ENCODE data around the gene NOP53. TPM values are rescaled to one million over a fixed set of nuclear protein-coding genes. Genes with fewer than 3 reads are reported as not detected.
A peak's percentile ranks its signal among the peaks of the same experiment; 100 is the strongest.

Gene NOP53
- total and polyA plus RNA-seq, 2 donors (not counting 3 experiments of a cell fraction or from before 2014, with no cell fraction given): 119 to 150 TPM

- no TSS peak for BruUV-seq (replicated peaks)
- dilution Hi-C loops (cut with MboI; ENCODE audit: extremely low pct_ligation_motif_present, low sequenced_read_pairs): no loop called here
Measured at GRCh38 chr19:47704656-47705055, 40.7 kb upstream of the NOP53 start.

GRCh38 chr19:47707135-47707925 is 38.0 kb upstream of the NOP53 start:
- DNase-seq (ENCODE audit: low read depth, low spot score): peak; percentile 68

More at GRCh38 chr19:47704656-47705055, 40.7 kb upstream of the NOP53 start:
- DNase-seq (ENCODE audit: low read depth, low spot score) (no peak), FAIRE-seq (no peak)
- Histone ChIP-seq H2AFZ (ENCODE audit: low read depth, low read length) (no peak overlapping the region), H3K4me2 (ENCODE audit: insufficient read depth, low read length) (no peak overlapping the region), H3K27me3 (ENCODE audit: control insufficient read depth in 2 of 2, insufficient read depth in 2 of 2, low read length in 2 of 2) (no peaks in the 10 kb centered on the region), H3K36me3 (ENCODE audit: control insufficient read depth in 2 of 2, extremely low read depth in 1 of 2, insufficient read depth in 2 of 2, low read length in 2 of 2) (peaks cover 2 to 14% of the 10 kb centered on the region in 2 experiments), H4K20me1 (replicated peaks; ENCODE audit: control insufficient read depth, extremely low read depth, insufficient read depth, low read length) (no peaks in the 10 kb centered on the region), H3K27ac (ENCODE audit: insufficient read depth, low read depth, low read length) (no peak overlapping the region), H3K9ac (replicated peaks; ENCODE audit: extremely low read depth, insufficient read depth, low read length) (no peak overlapping the region), H3K9me3 (replicated peaks; ENCODE audit: control insufficient read depth, insufficient read depth, low read length) (no peaks in the 10 kb centered on the region), H3K4me1 (ENCODE audit: control insufficient read depth, extremely low read depth, insufficient read depth, low read length) (no peaks in the 10 kb centered on the region), H3K4me3 (replicated peaks in 1 of 3; ENCODE audit: insufficient read depth in 1 of 3, low read depth in 1 of 3, low read length in 3 of 3) (no peak overlapping the region), H3K9me1 (replicated peaks; ENCODE audit: control insufficient read depth, extremely low read depth, insufficient read depth, low read length) (no peaks in the 10 kb centered on the region), H3K79me2 (ENCODE audit: control insufficient read depth, insufficient read depth, low read length) (no peaks in the 10 kb centered on the region)
- ChIA-PET CTCF (interaction anchor here (1.1 to 9.7 kb wide), 5 partner anchors 8 to 276 kb away, joined by 3 to 454 read pairs (median 20); partner anchors contain the start of gene EHD2), POLR2A (no interaction called here)
- intact Hi-C loops (cut with micrococcal nuclease): loop anchor here (5.0 kb wide), 2 partner anchors 407 to 422 kb away; no protein-coding TSS in a partner anchor
- TF ChIP-seq POLR2AphosphoS5 (IDR thresholded peaks at IDR 0.05; ENCODE audit: insufficient read depth, low read depth, low read length): no peak

More at GRCh38 chr19:47707135-47707925, 38.0 kb upstream of the NOP53 start:
- Histone ChIP-seq H3K79me2 (ENCODE audit: control insufficient read depth, insufficient read depth, low read length) (no peaks in the 10 kb centered on the region), H4K20me1 (replicated peaks; ENCODE audit: control insufficient read depth, extremely low read depth, insufficient read depth, low read length) (no peaks in the 10 kb centered on the region), H3K36me3 (ENCODE audit: control insufficient read depth in 2 of 2, extremely low read depth in 1 of 2, insufficient read depth in 2 of 2, low read length in 2 of 2) (peaks cover 0 to 3% of the 10 kb centered on the region in 2 experiments), H3K9me1 (replicated peaks; ENCODE audit: control insufficient read depth, extremely low read depth, insufficient read depth, low read length) (no peaks in the 10 kb centered on the region), H3K27me3 (ENCODE audit: control insufficient read depth in 2 of 2, insufficient read depth in 2 of 2, low read length in 2 of 2) (no peaks in the 10 kb centered on the region), H3K27ac (ENCODE audit: insufficient read depth, low read depth, low read length) (no peak overlapping the region), H2AFZ (ENCODE audit: low read depth, low read length) (no peak overlapping the region), H3K9me3 (replicated peaks; ENCODE audit: control insufficient read depth, insufficient read depth, low read length) (no peaks in the 10 kb centered on the region), H3K9ac (replicated peaks; ENCODE audit: extremely low read depth, insufficient read depth, low read length) (no peak overlapping the region), H3K4me1 (ENCODE audit: control insufficient read depth, extremely low read depth, insufficient read depth, low read length) (no peaks in the 10 kb centered on the region), H3K4me2 (ENCODE audit: insufficient read depth, low read length) (no peak overlapping the region), H3K4me3 (replicated peaks in 1 of 3; ENCODE audit: insufficient read depth in 1 of 3, low read depth in 1 of 3, low read length in 3 of 3) (no peak overlapping the region)
- ChIA-PET CTCF (interaction anchor here (0.6 to 9.7 kb wide), 35 partner anchors 9 to 410 kb away, joined by 3 to 454 read pairs (median 5); partner anchors contain the start of genes KPTN, NAPA and NOP53), POLR2A (interaction anchor here (0.5 to 0.6 kb wide), 2 partner anchors 74 to 244 kb away, joined by 3 read pairs; no protein-coding TSS in a partner anchor)
- dilution Hi-C loops (cut with MboI; ENCODE audit: extremely low pct_ligation_motif_present, low sequenced_read_pairs): no loop called here
- intact Hi-C loops (cut with micrococcal nuclease): loop anchor here (1.0 to 5.0 kb wide), 3 partner anchors 271 to 425 kb away; no protein-coding TSS in a partner anchor
- TF ChIP-seq, protein P1, sequence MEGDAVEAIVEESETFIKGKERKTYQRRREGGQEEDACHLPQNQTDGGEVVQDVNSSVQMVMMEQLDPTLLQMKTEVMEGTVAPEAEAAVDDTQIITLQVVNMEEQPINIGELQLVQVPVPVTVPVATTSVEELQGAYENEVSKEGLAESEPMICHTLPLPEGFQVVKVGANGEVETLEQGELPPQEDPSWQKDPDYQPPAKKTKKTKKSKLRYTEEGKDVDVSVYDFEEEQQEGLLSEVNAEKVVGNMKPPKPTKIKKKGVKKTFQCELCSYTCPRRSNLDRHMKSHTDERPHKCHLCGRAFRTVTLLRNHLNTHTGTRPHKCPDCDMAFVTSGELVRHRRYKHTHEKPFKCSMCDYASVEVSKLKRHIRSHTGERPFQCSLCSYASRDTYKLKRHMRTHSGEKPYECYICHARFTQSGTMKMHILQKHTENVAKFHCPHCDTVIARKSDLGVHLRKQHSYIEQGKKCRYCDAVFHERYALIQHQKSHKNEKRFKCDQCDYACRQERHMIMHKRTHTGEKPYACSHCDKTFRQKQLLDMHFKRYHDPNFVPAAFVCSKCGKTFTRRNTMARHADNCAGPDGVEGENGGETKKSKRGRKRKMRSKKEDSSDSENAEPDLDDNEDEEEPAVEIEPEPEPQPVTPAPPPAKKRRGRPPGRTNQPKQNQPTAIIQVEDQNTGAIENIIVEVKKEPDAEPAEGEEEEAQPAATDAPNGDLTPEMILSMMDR (IDR thresholded peaks at IDR 0.05; ENCODE audit: extremely low read depth in 1 of 2, insufficient read depth in 1 of 2, low read depth in 1 of 2, low read length in 2 of 2): peak; percentile 80 to 93
- TF ChIP-seq, protein P2, sequence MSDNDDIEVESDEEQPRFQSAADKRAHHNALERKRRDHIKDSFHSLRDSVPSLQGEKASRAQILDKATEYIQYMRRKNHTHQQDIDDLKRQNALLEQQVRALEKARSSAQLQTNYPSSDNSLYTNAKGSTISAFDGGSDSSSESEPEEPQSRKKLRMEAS (IDR thresholded peaks at IDR 0.05; ENCODE audit: insufficient read depth, insufficient read length): no peak
- no TSS peak for BruUV-seq (replicated peaks)
- peak; percentile 95 for FAIRE-seq

All from endothelial cell of umbilical vein (primary cell).